Measurements from ENCODE around the gene MACO1.
A peak's percentile ranks its signal among the peaks of the same experiment; 100 is the strongest.
"Not testable (repeated sequence)": the region's sequence is repeated elsewhere in the genome, so short reads cannot be mapped to it uniquely, and the experiment has no call there.

Gene MACO1

GRCh38 chr1:25430073-25430966 lies at the start of gene MACO1:
MACO1 (plus strand) TSS chr1:25430897; CDS start chr1:25431099, 202 bp downstream.
- peak; percentile 97 for DNase-seq

- not testable (repeated sequence) for DNase-seq
Measured at GRCh38 chr1:25382543-25382942, 48.2 kb upstream of the MACO1 start.

DNA sequence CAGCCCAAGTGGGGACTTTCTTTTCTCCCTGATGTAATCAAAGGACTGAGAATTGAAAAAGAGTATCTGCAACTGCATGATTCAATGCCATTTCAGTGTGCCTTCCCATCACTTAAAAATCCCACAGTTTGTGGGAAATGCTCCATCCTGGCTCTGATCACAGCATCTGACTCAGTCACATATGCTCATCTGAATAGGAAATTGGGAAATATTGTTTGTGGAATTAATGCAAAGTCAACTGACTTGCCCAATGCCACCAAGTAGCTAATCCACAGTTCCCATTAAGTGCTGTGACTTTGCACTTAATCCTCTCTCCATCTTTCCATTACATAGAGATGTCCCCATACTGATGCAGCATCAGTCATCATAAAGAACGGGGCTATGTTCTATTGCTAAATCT lies 47.6 kb upstream of the MACO1 start:
- DNase-seq = not testable (repeated sequence)

- not testable (repeated sequence) for DNase-seq
Measured at GRCh38 chr1:25383875-25384274, 46.8 kb upstream of the MACO1 start.

DNA sequence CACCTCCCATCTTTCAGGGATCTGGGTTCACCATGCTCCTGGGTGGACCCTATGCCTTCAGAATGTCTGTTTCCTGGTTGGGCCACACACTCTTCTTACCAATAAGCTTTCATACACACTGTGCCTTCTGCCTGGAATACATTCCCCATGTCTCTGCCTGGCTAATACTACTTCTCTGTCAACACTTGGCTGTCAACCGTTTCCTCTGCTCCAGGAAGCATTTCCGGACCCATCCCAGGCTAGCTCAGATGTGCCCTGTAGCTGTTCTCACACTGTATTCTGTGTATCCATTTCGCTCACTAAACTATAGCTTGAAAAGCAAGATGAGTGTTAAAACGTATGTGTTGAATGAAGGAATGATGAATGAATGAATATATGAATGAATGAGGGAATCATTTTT lies 43.6 kb upstream of the MACO1 start:
- not testable (repeated sequence) for DNase-seq

GRCh38 chr1:25388691-25389090 lies 42.0 kb upstream of the MACO1 start:
- not testable (repeated sequence) for DNase-seq

DNA sequence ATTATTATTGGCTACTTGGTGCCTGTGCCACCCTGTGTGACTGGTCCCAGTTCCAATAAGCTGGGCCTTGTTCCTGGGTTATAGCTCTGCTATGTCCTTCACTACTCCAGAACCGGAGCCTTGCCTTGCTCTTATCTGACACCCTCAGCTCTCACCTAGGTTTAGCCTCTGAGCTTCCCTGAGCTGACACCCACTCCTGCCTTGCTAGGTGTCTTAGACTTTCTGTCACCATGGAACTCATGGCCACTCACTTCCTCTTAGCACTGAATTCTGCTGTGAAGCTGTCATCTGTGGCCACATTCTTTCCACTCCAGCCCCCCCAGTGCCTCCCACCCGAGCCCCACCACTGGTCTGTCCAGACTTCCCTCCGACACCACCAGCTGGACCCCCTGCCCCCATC lies 41.0 kb upstream of the MACO1 start:
- DNase-seq = not testable (repeated sequence)

- DNase-seq = no peak
Measured at GRCh38 chr1:25392841-25393240, 37.9 kb upstream of the MACO1 start.

GRCh38 chr1:25397549-25397948 lies 33.1 kb upstream of the MACO1 start:
- DNase-seq = not testable (repeated sequence)

DNA sequence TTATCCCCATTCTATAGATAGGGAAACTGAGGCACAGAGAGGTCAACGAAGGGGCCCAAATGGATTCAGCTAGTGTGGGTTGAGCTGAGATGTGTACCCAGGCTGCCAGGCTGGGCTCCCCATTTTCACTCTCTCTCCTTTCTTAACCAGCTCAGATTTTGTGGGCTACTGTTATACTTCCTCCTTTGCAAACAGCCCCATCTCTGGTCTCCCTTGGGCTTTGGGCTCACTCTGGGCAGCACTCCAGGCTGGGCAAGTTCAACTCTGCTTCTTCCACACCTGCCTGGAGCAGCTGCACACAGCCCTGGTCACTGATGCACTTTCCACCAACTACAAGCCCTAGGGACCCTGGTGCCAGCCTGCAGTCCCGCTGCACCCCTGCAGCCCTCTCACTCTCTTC lies 32.6 kb upstream of the MACO1 start:
- DNase-seq = not testable (repeated sequence)

DNA sequence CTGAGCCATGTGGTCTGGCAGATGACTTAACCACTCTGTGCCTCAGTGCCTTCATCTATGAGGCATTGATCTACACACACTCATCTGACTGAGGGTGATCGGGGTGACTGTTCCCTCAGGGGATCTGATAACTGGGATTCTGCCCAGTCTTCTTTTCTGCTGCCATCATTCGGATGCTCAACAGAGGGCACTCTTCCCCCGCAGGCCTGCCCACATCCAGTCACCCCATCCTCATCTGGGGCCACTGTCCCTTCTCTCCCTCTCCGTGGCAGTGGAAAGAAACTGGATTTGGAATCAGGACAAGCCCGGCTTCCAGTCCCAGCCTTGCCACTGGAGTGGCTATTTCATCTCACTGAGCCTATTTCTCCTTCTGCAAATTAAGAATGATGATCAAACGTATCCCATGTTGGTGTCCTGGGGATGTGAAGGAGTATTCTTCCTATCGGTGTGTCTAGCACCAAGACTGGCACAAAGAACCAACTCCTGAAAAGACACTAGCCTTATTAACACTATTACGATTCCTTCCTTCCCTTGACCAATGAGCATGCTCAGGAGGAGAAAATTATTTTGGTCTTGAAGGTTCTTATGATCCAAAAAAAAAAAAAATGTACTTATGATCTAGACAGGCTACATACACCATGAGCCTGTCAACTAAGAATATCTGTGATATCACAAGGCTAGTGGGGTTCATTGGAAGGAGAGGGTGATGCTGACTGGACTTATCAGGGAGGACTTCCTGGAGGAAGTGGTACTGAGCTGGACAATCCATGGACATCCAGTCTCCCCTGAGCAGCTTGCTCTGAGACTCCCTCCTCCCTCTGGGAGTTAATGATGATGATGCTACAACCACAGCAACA lies 27.5 kb upstream of the MACO1 start:
- DNase-seq = not testable (repeated sequence)

DNA sequence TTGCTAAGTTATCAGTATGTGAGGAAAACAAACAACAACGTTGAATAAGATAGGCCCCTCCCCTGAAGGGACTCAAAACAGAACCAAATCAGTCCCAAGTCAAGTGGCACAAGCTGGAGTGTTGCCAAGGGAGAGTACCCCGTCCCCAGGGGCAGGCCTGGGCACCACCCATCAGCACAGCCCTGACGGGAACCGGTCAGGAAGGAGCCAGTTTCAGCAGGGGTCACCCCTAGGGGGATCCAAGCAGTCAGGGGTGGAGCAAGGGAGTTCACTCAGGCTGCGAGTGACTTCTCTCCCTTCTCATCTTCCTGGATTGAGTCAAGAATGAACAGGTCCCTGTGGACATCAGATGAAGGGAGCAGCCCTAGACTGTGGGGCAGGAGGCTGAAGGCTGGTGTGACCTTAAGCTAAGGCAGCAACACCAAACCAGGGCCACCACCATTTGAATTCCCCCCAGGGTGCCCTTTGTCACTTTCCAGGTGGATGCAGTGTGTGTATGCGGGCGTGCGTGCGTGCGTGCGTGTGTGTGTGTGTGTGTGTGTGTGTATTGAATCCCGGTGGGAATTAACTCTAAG lies 24.9 kb upstream of the MACO1 start:
- DNase-seq = not testable (repeated sequence)

DNA sequence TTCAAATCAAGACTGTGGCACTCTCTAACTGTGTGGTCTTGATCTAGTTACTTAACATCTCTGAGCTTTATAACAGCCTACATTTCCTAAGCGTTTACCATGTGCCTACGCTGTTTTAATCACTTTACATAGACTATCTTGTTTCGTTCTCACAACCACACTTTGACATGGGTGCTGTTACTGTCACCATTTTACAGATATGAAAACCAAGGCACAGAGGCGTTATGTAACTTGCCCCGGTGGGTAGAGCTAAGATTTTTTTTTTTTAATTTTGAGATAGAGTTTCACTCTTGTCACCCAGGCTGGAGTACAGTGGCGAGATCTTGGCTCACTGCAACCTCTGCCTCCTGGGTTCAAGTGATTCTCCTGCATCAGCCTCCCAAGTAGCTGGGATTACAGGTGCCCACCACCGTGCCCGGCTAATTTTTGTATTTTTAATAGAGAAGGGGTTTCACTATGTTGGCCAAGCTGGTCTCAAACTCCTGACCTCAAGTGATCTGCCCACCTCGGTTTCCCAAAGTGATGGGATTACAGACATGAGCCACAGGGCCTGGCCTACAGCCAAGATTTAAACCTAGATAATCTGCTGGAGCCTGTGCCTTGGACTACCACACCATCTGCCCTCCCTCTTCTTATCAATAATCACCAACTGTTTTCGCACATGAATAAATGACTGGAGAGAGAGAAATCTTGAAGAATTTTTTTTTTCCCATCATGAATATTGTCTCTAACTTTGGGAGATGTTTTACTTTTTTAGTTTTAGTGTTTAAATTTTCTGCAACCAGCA lies 20.9 kb upstream of the MACO1 start:
- DNase-seq = not testable (repeated sequence)

DNA sequence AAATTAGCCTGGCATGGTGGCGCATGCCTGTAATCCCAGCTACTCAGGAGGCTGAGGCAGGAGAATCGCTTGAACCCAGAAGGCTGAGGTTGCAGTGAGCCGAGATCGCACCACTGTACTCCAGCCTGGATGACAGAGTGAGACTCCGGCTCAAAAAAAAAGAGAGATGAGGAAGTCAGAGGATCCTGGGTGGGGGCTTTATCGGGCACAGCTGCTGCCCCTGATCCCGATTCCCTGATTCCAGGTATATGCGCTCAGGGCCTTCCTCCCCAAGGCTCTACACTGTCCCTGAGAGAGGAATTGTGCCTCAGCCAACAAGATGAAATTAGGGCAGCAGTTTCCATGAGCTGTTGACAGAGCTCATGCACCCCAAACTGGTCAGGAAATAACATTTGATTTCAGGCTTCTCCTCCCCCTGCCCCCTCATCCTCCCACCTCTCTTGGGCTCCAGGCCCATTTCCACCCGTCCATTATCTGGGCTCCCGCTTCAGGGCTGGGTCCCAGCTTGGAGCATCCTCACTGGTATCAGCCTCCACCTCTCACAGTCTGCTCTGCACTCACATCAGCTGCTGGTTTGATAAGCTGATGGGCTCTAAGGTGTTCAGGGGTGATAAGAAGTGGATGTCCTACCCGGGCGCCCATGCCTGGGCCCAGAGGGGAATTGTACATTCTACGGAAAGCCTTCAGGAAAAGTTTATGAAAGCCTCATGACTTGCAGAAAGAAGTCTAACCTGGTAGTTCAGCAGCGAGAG lies 17.6 kb upstream of the MACO1 start:
- DNase-seq = not testable (repeated sequence)

GRCh38 chr1:25414157-25414556 lies 16.5 kb upstream of the MACO1 start:
- DNase-seq = not testable (repeated sequence)

GRCh38 chr1:25414578-25414977 lies 16.1 kb upstream of the MACO1 start:
- not testable (repeated sequence) for DNase-seq

DNA sequence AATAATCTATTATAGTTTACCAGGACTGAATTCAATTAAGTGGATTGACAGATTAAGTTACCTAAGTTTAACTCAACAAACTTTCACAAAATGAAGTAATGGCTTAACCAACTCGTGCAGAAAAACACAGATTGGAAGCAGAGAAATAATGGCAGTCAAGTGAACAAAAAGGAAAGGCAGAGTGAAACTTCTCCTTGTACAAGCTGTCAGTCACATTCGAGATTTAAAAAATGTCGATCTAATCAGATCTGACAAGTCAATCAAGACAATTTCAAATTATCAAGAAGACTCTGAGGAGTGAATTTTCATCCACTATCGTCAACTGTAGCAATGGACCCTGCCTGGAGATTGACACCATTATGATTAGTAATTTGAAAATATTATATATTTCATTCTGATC lies 13.4 kb upstream of the MACO1 start:
- DNase-seq = not testable (repeated sequence)

- DNase-seq = not testable (repeated sequence)
Measured at GRCh38 chr1:25419339-25419738, 11.4 kb upstream of the MACO1 start.

DNA sequence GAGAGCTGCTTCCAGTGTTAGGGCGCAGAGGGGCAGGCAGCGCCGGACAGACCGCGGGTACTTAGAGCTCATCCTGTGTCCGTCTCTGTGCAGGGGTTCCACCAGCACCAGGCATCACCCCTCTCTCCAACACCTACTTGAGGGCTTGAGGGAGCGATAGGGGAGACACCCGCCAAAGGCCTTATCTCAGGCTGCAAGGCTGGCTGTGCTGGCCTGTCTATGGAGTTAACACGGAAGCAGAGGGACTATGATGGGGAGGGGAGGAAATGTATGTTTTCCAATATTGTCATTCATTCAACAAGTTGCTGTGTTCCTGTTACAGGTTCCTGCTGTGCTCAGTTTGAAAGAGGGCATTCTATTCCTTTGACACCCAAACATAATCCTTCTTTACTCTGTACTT lies 10.0 kb upstream of the MACO1 start, which contains the start of gene RHCE:
RHCE (minus strand) TSS at position 111 of the 400 bp plus-strand sequence; CDS start at position 72, 39 bp downstream.
- not testable (repeated sequence) for DNase-seq

DNA sequence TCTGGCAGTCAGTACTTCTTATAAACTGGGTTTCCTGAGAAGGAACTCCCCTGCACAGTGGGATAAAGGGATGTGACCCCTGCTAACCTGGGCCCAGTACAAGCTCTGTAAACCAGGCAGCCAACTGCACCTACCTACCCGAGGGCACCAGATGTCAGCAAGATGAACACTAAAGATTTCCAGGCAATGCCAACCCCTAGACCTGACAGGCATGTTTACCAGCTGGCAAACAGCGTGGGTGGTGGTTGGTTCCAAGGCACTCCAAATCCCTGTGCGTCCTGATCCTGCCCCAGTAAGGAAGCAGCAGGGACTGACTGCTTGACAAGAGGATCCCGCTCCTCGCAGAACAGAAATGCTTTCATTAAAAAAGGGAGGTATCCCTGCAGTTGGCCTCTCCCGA lies 7.5 kb upstream of the MACO1 start:
- DNase-seq = not testable (repeated sequence)
